K562 (cell line): ENCODE data around the gene ANK2. TPM values are rescaled to one million over a fixed set of nuclear protein-coding genes. Genes with fewer than 3 reads are reported as not detected.

Experiments used
- ATAC-seq: fragments of 200-7000 bp; cut with Tn5 transposase; 3 replicates; pipeline ENCODE4 v1.9.1; 2020; ENCODE audit warnings: moderate library complexity
- BruUV-seq: library from RNA; stranded (reverse); fragments of 400-500 nt; replicated peaks from 2 replicates; lab custom pipeline; 2021; lab: Mats Ljungman, UMichigan
- CTCF ChIA-PET: fragments of 300-600 bp; formaldehyde crosslinking; extraction: SDS; loops from one replicate; lab custom pipeline; 2021; ENCODE audit warnings: low intra/inter-chr PET ratio; lab: Yijun Ruan, JAX
- POLR2A ChIA-PET: fragments of 300-600, 350-650 bp; sonication (Branson Sonifier 250); formaldehyde crosslinking; extraction: SDS; loops from one replicate; lab custom pipeline; 2021; ENCODE audit warnings: antibody characterized with exemption, inconsistent platforms; lab: Yijun Ruan, JAX
- DNase-seq, 4 experiments: peaks; one replicate each; pipeline versions ENCODE4 v3.0.0 to v3.0.0-alpha.2; 2011 to 2018; ENCODE audit warnings: low spot score in 3 of 4, mixed read lengths in 3 of 4; ENCODE audit errors: extremely low read depth in 1 of 4
- FAIRE-seq: peaks from 2 replicates; lab custom pipeline; 2011; peaks lifted over from hg19 to GRCh38; lab: Jason Lieb, UNC
- H2AFZ ChIP-seq: 2 replicates; pipeline ENCODE4 v1.6.0; 2011; ENCODE audit warnings: low read depth, low read length, control low read depth, inconsistent platforms
- H3K27ac ChIP-seq: fragments of 200-600 bp; 3 replicates; pipeline ENCODE4 v1.8.0; 2011; ENCODE audit warnings: low read depth, mild to moderate bottlenecking, control low read depth, inconsistent platforms, low read length, moderate library complexity, mixed read lengths; ENCODE audit errors: extremely low read depth
- H3K27me3 ChIP-seq, 2 experiments: fragments of 300-600 bp in 1 of 2; 2 replicates in 1 of 2; 3 replicates in 1 of 2; pipeline versions ENCODE4 v1.6.0 to v1.8.0; 2011; ENCODE audit warnings: inconsistent platforms in 2 of 2, low read length in 2 of 2, mild to moderate bottlenecking in 1 of 2, mixed read lengths in 1 of 2, moderate library complexity in 1 of 2; ENCODE audit not compliant: control insufficient read depth in 2 of 2, insufficient read depth in 2 of 2
- H3K36me3 ChIP-seq: fragments of 300-600 bp; 3 replicates; pipeline ENCODE4 v1.8.0; 2011; ENCODE audit warnings: mild to moderate bottlenecking, low read length, inconsistent platforms; ENCODE audit not compliant: control insufficient read depth, insufficient read depth
- H3K4me1 ChIP-seq, 2 experiments: fragments of 200-600 bp in 1 of 2; replicated peaks in 1 of 2; 2 replicates in 1 of 2; 3 replicates in 1 of 2; pipeline versions ENCODE4 v1.5.1 to v1.8.0; 2011; ENCODE audit warnings: inconsistent platforms in 2 of 2, low read length in 2 of 2, mild to moderate bottlenecking in 1 of 2, mixed read lengths in 1 of 2, moderate library complexity in 1 of 2; ENCODE audit not compliant: control insufficient read depth in 2 of 2, insufficient read depth in 2 of 2
- H3K4me2 ChIP-seq: 2 replicates; pipeline ENCODE4 v1.6.1; 2011; ENCODE audit warnings: low read length, control low read depth, inconsistent platforms, mixed read lengths; ENCODE audit not compliant: insufficient read depth
- H3K4me3 ChIP-seq: fragments of 200-600 bp; sonication (generic), shearing (Covaris generic); 2 replicates; pipeline ENCODE4 v1.5.1; 2016; ENCODE audit warnings: control low read depth, inconsistent platforms
- H3K79me2 ChIP-seq: fragments of 200-600 bp; 3 replicates; pipeline ENCODE4 v1.8.0; 2011; ENCODE audit warnings: low read length, inconsistent platforms; ENCODE audit not compliant: control insufficient read depth, insufficient read depth
- H3K9ac ChIP-seq, 2 experiments: 2 replicates each; pipeline versions ENCODE4 v1.6.0 to v1.6.1; 2011; ENCODE audit warnings: low read depth in 2 of 2, low read length in 2 of 2, control low read depth in 1 of 2, inconsistent platforms in 1 of 2, mild to moderate bottlenecking in 1 of 2, mixed read lengths in 1 of 2; ENCODE audit not compliant: insufficient read depth in 1 of 2
- H3K9me1 ChIP-seq: one replicate; pipeline ENCODE4 v1.6.0; 2011; ENCODE audit warnings: inconsistent platforms, mild to moderate bottlenecking, low read length, moderate library complexity; ENCODE audit not compliant: control insufficient read depth, insufficient read depth
- H3K9me3 ChIP-seq: replicated peaks from 2 replicates; pipeline ENCODE4 v1.5.1; 2011; ENCODE audit warnings: low read depth, low read length, inconsistent platforms; ENCODE audit not compliant: control insufficient read depth, insufficient read depth
- H4K20me1 ChIP-seq: replicated peaks from 2 replicates; pipeline ENCODE4 v1.6.1; 2011; ENCODE audit warnings: low read length, inconsistent platforms, mixed read lengths; ENCODE audit not compliant: control insufficient read depth, insufficient read depth
- BRCA1 ChIP-seq, 2 experiments: fragments of 450-650 bp in 1 of 2; sonication (generic) in 1 of 2; formaldehyde crosslinking in 1 of 2; IDR thresholded peaks; 2 replicates each; pipeline versions ENCODE4 v1.5.0 to v1.6.1; 2017 to 2020; ENCODE audit warnings: mild to moderate bottlenecking in 1 of 2, missing genetic modification reagents in 1 of 2
- CTBP1 ChIP-seq: fragments of 450-650 bp; IDR thresholded peaks from 2 replicates; pipeline ENCODE4 v1.6.1; 2016; ENCODE audit warnings: borderline replicate concordance
- DEAF1 ChIP-seq: fragments of 450-650 bp; formaldehyde crosslinking; IDR thresholded peaks from 2 replicates; pipeline ENCODE4 v1.4.0; 2020; ENCODE audit warnings: mild to moderate bottlenecking, moderate library complexity
- JUND ChIP-seq, 2 experiments: IDR thresholded peaks; 2 replicates in 1 of 2; 3 replicates in 1 of 2; pipeline ENCODE4 v1.6.1; 2011; ENCODE audit warnings: borderline replicate concordance in 2 of 2, low read depth in 2 of 2, low read length in 2 of 2, improper control_type of control experiment in 1 of 2, missing biosample characterization in 1 of 2, missing genetic modification characterization in 1 of 2, missing genetic modification reagents in 1 of 2
- KDM5B ChIP-seq: fragments of 200-600 bp; sonication (generic); IDR thresholded peaks from 2 replicates; pipeline ENCODE4 v1.6.1; 2012; ENCODE audit warnings: low read depth, mild to moderate bottlenecking, moderate library complexity, low read length, control low read depth, inconsistent platforms; ENCODE audit not compliant: insufficient replicate concordance
- KLF6 ChIP-seq: fragments of 250-450 bp; sonication (Bioruptor Pico); IDR thresholded peaks from 2 replicates; pipeline ENCODE4 v1.4.0; 2020; ENCODE audit warnings: mild to moderate bottlenecking, moderate library complexity, borderline replicate concordance
- LARP7 ChIP-seq: fragments of 450-650 bp; IDR thresholded peaks from 2 replicates; pipeline ENCODE4 v1.6.1; 2016
- MYC ChIP-seq, 2 experiments: fragments of 250-450 bp in 1 of 2; sonication (Bioruptor Pico) in 1 of 2; IDR thresholded peaks; 2 replicates each; pipeline versions ENCODE4 v1.5.1 to v1.6.1; 2012 to 2021; ENCODE audit warnings: low read depth in 2 of 2, borderline replicate concordance in 1 of 2, improper control_type of control experiment in 1 of 2, low read length in 1 of 2, mild to moderate bottlenecking in 1 of 2, moderate library complexity in 1 of 2
- NFIX ChIP-seq: fragments of 250-450 bp; sonication (Bioruptor Pico); IDR thresholded peaks from 2 replicates; pipeline ENCODE4 v1.4.0; 2020; ENCODE audit warnings: low read depth, mild to moderate bottlenecking, moderate library complexity
- PHF20 ChIP-seq: fragments of 450-650 bp; IDR thresholded peaks from 2 replicates; pipeline ENCODE4 v1.6.1; 2018; ENCODE audit not compliant: partially characterized antibody
- WGBS: fragments of 100-300 bp; shearing (Covaris generic); methylation state at CpG from one replicate; pipeline ENCODE4 v1.1.6; 2016; ENCODE audit warnings: low coverage, mixed read lengths; ENCODE audit not compliant: insufficient coverage; ENCODE audit errors: missing lambda C conversion rate; 5-methylcytosine and 5-hydroxymethylcytosine counted together
- in situ Hi-C: fragments of 300-500 bp; cut with MboI; formaldehyde crosslinking; loops from 4 replicates; pipeline ENCODE4 v1.15.0; 2018; ENCODE audit warnings: inconsistent platforms, mixed read lengths
- intact Hi-C: fragments of 100-400 bp; cut with micrococcal nuclease; formaldehyde crosslinking; loops from 2 replicates; pipeline ENCODE4 v1.14.2; 2022
- polyA plus RNA-seq, 8 experiments: library from polyadenylated mRNA; depleted of rRNA in 4 of 8; stranded (reverse) in 5 of 8; unstranded in 3 of 8; fragments of >200 nt; fragmentation: Nextera tagmentation in 2 of 8; fragmentation: Illumina TruSeq in 1 of 8; extraction: Ambion mirVana in 2 of 8; extraction: Trizol in 1 of 8; gene quantifications; 2 replicates each; pipeline versions ENCODE4 v1.2.1 to v1.2.3, GENCODE V29; 2011 to 2014; ENCODE audit warnings: inconsistent platforms in 1 of 8, missing spikeins in 1 of 8
- total RNA-seq, 7 experiments: library from RNA; depleted of rRNA in 6 of 7; stranded (reverse); fragments of >200 nt in 6 of 7; fragmentation: Illumina TruSeq in 2 of 7; extraction: Trizol in 2 of 7; gene quantifications; 2 replicates each; pipeline versions ENCODE4 v1.2.1 to v1.2.3, GENCODE V29; 2011 to 2021; ENCODE audit warnings: low replicate concordance in 1 of 7
- TF ChIP-seq, protein P1 (sequence below), 2 experiments: fragments of 450-650 bp in 1 of 2; sonication (generic) in 1 of 2; formaldehyde crosslinking in 1 of 2; IDR thresholded peaks; 2 replicates each; pipeline versions ENCODE4 v1.7.1 to v1.9.0; 2016 to 2022; ENCODE audit warnings: inconsistent platforms in 1 of 2, mild to moderate bottlenecking in 1 of 2, missing genetic modification reagents in 1 of 2

Gene ANK2
- total and polyA plus RNA-seq, 9 of the 15 experiments (the other 6 are each of a cell fraction or from before 2014, with no cell fraction given), result 0.07 to 0.24 TPM; not detected in 7

- H3K4me1 ChIP-seq, result no peaks in the 10 kb centered on the region
- no peak overlapping the region for H3K4me3 ChIP-seq
- H3K36me3 ChIP-seq, result no peaks in the 10 kb centered on the region
- no peak for ATAC-seq
- no peak overlapping the region for H3K4me2 ChIP-seq
- ChIA-PET POLR2A (no interaction called here), CTCF (no interaction called here)
- no peaks in the 10 kb centered on the region for H3K27me3 ChIP-seq
- H4K20me1 ChIP-seq, result no peaks in the 10 kb centered on the region
- H2AFZ ChIP-seq, result no peak overlapping the region
- no TSS peak for BruUV-seq
- no peak overlapping the region for H3K9ac ChIP-seq
- DNase-seq, result peak in 1 of 4 experiments; percentile 1
- in situ Hi-C loops, result no loop called here
- intact Hi-C loops, result no loop called here
- 4% methylated on average over 5 of the region's 5 CpGs for WGBS
- no peak overlapping the region for H3K27ac ChIP-seq
- no peaks in the 10 kb centered on the region for H3K9me3 ChIP-seq
- no peak for FAIRE-seq
- H3K9me1 ChIP-seq, result no peaks in the 10 kb centered on the region
- H3K79me2 ChIP-seq, result no peaks in the 10 kb centered on the region
- TF ChIP-seq NFIX (CRISPR knock-in tag), result no peak
- TF ChIP-seq BRCA1 (IDR thresholded peaks at IDR 0.05), result no peak
- no peak for TF ChIP-seq BRCA1 (CRISPR knock-in tag; IDR thresholded peaks at IDR 0.05)
- no peak for TF ChIP-seq DEAF1 (CRISPR knock-in tag)
- TF ChIP-seq MYC (IDR thresholded peaks at IDR 0.05; ENCODE audit: low read depth, low read length), result no peak
- no peak for TF ChIP-seq MYC (CRISPR knock-in tag; IDR thresholded peaks at IDR 0.05; ENCODE audit: borderline replicate concordance, low read depth)
- no peak for TF ChIP-seq KLF6 (CRISPR knock-in tag)
- TF ChIP-seq, protein P1, sequence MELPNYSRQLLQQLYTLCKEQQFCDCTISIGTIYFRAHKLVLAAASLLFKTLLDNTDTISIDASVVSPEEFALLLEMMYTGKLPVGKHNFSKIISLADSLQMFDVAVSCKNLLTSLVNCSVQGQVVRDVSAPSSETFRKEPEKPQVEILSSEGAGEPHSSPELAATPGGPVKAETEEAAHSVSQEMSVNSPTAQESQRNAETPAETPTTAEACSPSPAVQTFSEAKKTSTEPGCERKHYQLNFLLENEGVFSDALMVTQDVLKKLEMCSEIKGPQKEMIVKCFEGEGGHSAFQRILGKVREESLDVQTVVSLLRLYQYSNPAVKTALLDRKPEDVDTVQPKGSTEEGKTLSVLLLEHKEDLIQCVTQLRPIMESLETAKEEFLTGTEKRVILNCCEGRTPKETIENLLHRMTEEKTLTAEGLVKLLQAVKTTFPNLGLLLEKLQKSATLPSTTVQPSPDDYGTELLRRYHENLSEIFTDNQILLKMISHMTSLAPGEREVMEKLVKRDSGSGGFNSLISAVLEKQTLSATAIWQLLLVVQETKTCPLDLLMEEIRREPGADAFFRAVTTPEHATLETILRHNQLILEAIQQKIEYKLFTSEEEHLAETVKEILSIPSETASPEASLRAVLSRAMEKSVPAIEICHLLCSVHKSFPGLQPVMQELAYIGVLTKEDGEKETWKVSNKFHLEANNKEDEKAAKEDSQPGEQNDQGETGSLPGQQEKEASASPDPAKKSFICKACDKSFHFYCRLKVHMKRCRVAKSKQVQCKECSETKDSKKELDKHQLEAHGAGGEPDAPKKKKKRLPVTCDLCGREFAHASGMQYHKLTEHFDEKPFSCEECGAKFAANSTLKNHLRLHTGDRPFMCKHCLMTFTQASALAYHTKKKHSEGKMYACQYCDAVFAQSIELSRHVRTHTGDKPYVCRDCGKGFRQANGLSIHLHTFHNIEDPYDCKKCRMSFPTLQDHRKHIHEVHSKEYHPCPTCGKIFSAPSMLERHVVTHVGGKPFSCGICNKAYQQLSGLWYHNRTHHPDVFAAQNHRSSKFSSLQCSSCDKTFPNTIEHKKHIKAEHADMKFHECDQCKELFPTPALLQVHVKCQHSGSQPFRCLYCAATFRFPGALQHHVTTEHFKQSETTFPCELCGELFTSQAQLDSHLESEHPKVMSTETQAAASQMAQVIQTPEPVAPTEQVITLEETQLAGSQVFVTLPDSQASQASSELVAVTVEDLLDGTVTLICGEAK (IDR thresholded peaks at IDR 0.05), result no peak
- TF ChIP-seq, protein P1 (CRISPR knock-in tag; IDR thresholded peaks at IDR 0.05), result no peak
- TF ChIP-seq JUND (IDR thresholded peaks at IDR 0.05; ENCODE audit: borderline replicate concordance, low read depth, low read length), result no peak
- no peak for TF ChIP-seq JUND (tag; IDR thresholded peaks at IDR 0.05; ENCODE audit: borderline replicate concordance, low read depth, low read length)
- TF ChIP-seq KDM5B, result no peak
- no peak for TF ChIP-seq LARP7
- no peak for TF ChIP-seq CTBP1
- TF ChIP-seq PHF20, result no peak
Measured at GRCh38 chr4:113248320-113248719, 198.9 kb downstream of the ANK2 start.
